Neural cell (in vitro differentiated cells): Measurements from ENCODE around the gene REC8. TPM values are rescaled to one million over a fixed set of nuclear protein-coding genes. Genes with fewer than 3 reads are reported as not detected.

Experiments
- H2AFZ ChIP-seq: fragments of 200-600, 300-800 bp; sonication (generic), shearing (Covaris generic); 2 replicates; pipeline ENCODE4 v1.6.0; 2014; ENCODE audit warnings: low read depth, mild to moderate bottlenecking, antibody characterized with exemption, low read length, moderate library complexity
- H3F3A ChIP-seq: fragments of 200-600 bp; shearing (Covaris generic); 2 replicates; pipeline ENCODE4 v1.6.1; 2016; ENCODE audit warnings: mild to moderate bottlenecking, moderate library complexity, mixed read lengths, antibody characterized with exemption, low read length; ENCODE audit not compliant: insufficient read depth, poor library complexity, severe bottlenecking
- H3K27ac ChIP-seq: fragments of 200-600, 300-800 bp; sonication (generic), shearing (Covaris generic); 2 replicates; pipeline ENCODE4 v1.5.1; 2014; ENCODE audit warnings: mild to moderate bottlenecking, low read length, moderate library complexity
- H3K27me3 ChIP-seq: fragments of 300-800, 200-600 bp; sonication (generic), shearing (Covaris generic); 2 replicates; pipeline ENCODE4 v1.6.0; 2014; ENCODE audit warnings: mild to moderate bottlenecking, low read depth, low read length, moderate library complexity; ENCODE audit not compliant: insufficient read depth
- H3K36me3 ChIP-seq: fragments of 300-800, 200-600 bp; sonication (generic), shearing (Covaris generic); 2 replicates; pipeline ENCODE4 v1.5.1; 2014; ENCODE audit warnings: mild to moderate bottlenecking, antibody characterized with exemption, low read length, moderate library complexity; ENCODE audit not compliant: insufficient read depth
- H3K4me2 ChIP-seq: fragments of 300-800, 200-600 bp; sonication (generic), shearing (Covaris generic); 2 replicates; pipeline ENCODE4 v1.6.0; 2014; ENCODE audit warnings: mild to moderate bottlenecking, low read length
- H3K4me3 ChIP-seq: fragments of 300-800, 200-600 bp; sonication (generic), shearing (Covaris generic); 2 replicates; pipeline ENCODE4 v1.5.1; 2014; ENCODE audit warnings: mild to moderate bottlenecking, low read length, moderate library complexity
- H3K79me2 ChIP-seq: fragments of 200-600 bp; shearing (Covaris generic); replicated peaks from 2 replicates; pipeline ENCODE4 v1.6.0; 2014; ENCODE audit warnings: mild to moderate bottlenecking, low read length, moderate library complexity; ENCODE audit not compliant: insufficient read depth
- H3K9ac ChIP-seq: fragments of 300-800, 200-600 bp; sonication (generic), shearing (Covaris generic); 2 replicates; pipeline ENCODE4 v1.6.1; 2016; ENCODE audit warnings: mild to moderate bottlenecking, low read length, mixed read lengths
- H3K9me2 ChIP-seq: fragments of 200-600 bp; shearing (Covaris generic); 2 replicates; pipeline ENCODE4 v1.6.1; 2016; ENCODE audit warnings: mild to moderate bottlenecking, low read length, mixed read lengths; ENCODE audit not compliant: insufficient read depth
- H3K9me3 ChIP-seq: fragments of 200-600, 300-800 bp; sonication (generic), shearing (Covaris generic); 2 replicates; pipeline ENCODE4 v1.6.1; 2016; ENCODE audit warnings: mild to moderate bottlenecking, mixed run types, low read length, moderate library complexity, mixed read lengths
- H4K20me1 ChIP-seq: fragments of 200-600 bp; shearing (Covaris generic); 2 replicates; pipeline ENCODE4 v1.6.1; 2016; ENCODE audit warnings: mild to moderate bottlenecking, mixed run types; ENCODE audit not compliant: insufficient read depth
- CTCF ChIP-seq: fragments of 450-650 bp; IDR thresholded peaks from 2 replicates; pipeline ENCODE4 v1.5.1; 2014; ENCODE audit warnings: antibody characterized with exemption, mild to moderate bottlenecking, moderate library complexity; ENCODE audit not compliant: poor library complexity, severe bottlenecking
- EP300 ChIP-seq: fragments of 450-650 bp; conservative IDR thresholded peaks from 2 replicates; pipeline ENCODE4 v1.6.1; 2014; ENCODE audit warnings: antibody characterized with exemption, mild to moderate bottlenecking, moderate library complexity; ENCODE audit not compliant: poor library complexity, severe bottlenecking
- EZH2 ChIP-seq: fragments of 200-600, 300-800 bp; shearing (Covaris generic), sonication (generic); IDR thresholded peaks from 2 replicates; pipeline ENCODE4 v1.6.1; 2014; ENCODE audit warnings: antibody characterized with exemption, low read length, borderline replicate concordance, mild to moderate bottlenecking; ENCODE audit not compliant: insufficient read depth, poor library complexity, severe bottlenecking
- MXI1 ChIP-seq: fragments of 450-650 bp; conservative IDR thresholded peaks from 2 replicates; pipeline ENCODE4 v1.6.1; 2014; ENCODE audit warnings: antibody characterized with exemption, mild to moderate bottlenecking; ENCODE audit not compliant: poor library complexity, severe bottlenecking
- POLR2AphosphoS5 ChIP-seq: IDR thresholded peaks from 2 replicates; pipeline ENCODE4 v1.6.1; 2012
- RAD21 ChIP-seq: fragments of 450-650 bp; conservative IDR thresholded peaks from 2 replicates; pipeline ENCODE4 v1.6.1; 2014; ENCODE audit warnings: antibody characterized with exemption, mild to moderate bottlenecking, moderate library complexity
- REST ChIP-seq: IDR thresholded peaks from 2 replicates; pipeline ENCODE4 v1.6.1; 2012; ENCODE audit warnings: borderline replicate concordance
- SMC3 ChIP-seq: fragments of 450-650 bp; conservative IDR thresholded peaks from 2 replicates; pipeline ENCODE4 v1.6.1; 2014; ENCODE audit warnings: antibody characterized with exemption, mild to moderate bottlenecking, moderate library complexity; ENCODE audit not compliant: poor library complexity
- TAF1 ChIP-seq: IDR thresholded peaks from 2 replicates; pipeline ENCODE4 v1.6.1; 2012; ENCODE audit warnings: low read depth
- polyA plus RNA-seq: library from polyadenylated mRNA; depleted of rRNA; stranded (reverse); fragments of >200 nt; gene quantifications from 2 replicates; pipeline ENCODE4 v1.2.3, GENCODE V29; 2014

Gene REC8
- polyA plus RNA-seq, 1 donor from 2014 or later: 18.5 TPM

- Histone ChIP-seq H3K27me3 (no peaks in the 10 kb centered on the region), H3K79me2 (no peaks in the 10 kb centered on the region), H3K9ac (no peak overlapping the region), H3K4me3 (no peak overlapping the region), H3K9me2 (no peaks in the 10 kb centered on the region), H3K36me3 (no peaks in the 10 kb centered on the region), H3K27ac (no peak overlapping the region), H4K20me1 (no peaks in the 10 kb centered on the region), H3K4me2 (no peak overlapping the region), H3K9me3 (no peaks in the 10 kb centered on the region), H3F3A (no peaks in the 10 kb centered on the region), H2AFZ (no peak overlapping the region)
- TF ChIP-seq CTCF (no peak), TAF1 (no peak), RAD21 (no peak), MXI1 (no peak), SMC3 (no peak), POLR2AphosphoS5 (no peak), REST (no peak), EZH2 (no peak), EP300 (no peak)
These were observed 6.7 kb downstream of the REC8 start for GRCh38 chr14:24178399-24179178.

- H3K9me2 ChIP-seq: no peaks in the 10 kb centered on the region
- no peak overlapping the region for H3K9ac ChIP-seq
- H3K9me3 ChIP-seq: no peaks in the 10 kb centered on the region
- H3K27me3 ChIP-seq: no peaks in the 10 kb centered on the region
- no peaks in the 10 kb centered on the region for H3K36me3 ChIP-seq
- TF ChIP-seq EP300: no peak
- TF ChIP-seq MXI1: no peak
- no peak for TF ChIP-seq POLR2AphosphoS5
- no peak for TF ChIP-seq REST
- TF ChIP-seq CTCF: no peak
- no peak for TF ChIP-seq RAD21
- TF ChIP-seq EZH2: no peak
- TF ChIP-seq TAF1: no peak
- H3K27ac ChIP-seq: no peak overlapping the region
- H3K79me2 ChIP-seq: no peaks in the 10 kb centered on the region
- no peak overlapping the region for H2AFZ ChIP-seq
- H3F3A ChIP-seq: no peaks in the 10 kb centered on the region
- H3K4me2 ChIP-seq: no peak overlapping the region
- H3K4me3 ChIP-seq: no peak overlapping the region
- no peaks in the 10 kb centered on the region for H4K20me1 ChIP-seq
These were observed 7.5 kb downstream of the REC8 start for GRCh38 chr14:24179294-24179960.
